OCI-LY3 (cell line): ENCODE data around the gene TMX3.
A peak's percentile ranks its signal among the peaks of the same experiment; 100 is the strongest.

Experiments
- CTCF ChIP-seq: fragments of 200-600, 300-600 bp; sonication (generic); IDR thresholded peaks from 2 replicates; pipeline ENCODE4 v1.5.1; 2014; ENCODE audit warnings: antibody characterized with exemption, low read length, low read depth
- EZH2phosphoT487 ChIP-seq: fragments of 200-600 bp; shearing (Covaris generic); IDR thresholded peaks from 2 replicates; pipeline ENCODE4 v1.6.1; 2018; ENCODE audit warnings: antibody characterized with exemption, mixed run types, low read depth

GRCh38 chr18:68660354-68661183, 54.3 kb downstream of the TMX3 start:
- TF ChIP-seq CTCF, result peak; percentile 96
- TF ChIP-seq EZH2phosphoT487, result no peak
